Neural cell (in vitro differentiated cells): ENCODE data around the gene GNAI2. TPM values are rescaled to one million over a fixed set of nuclear protein-coding genes. Genes with fewer than 3 reads are reported as not detected.

Experiments used
- H2AFZ ChIP-seq: fragments of 200-600, 300-800 bp; sonication (generic), shearing (Covaris generic); 2 replicates; pipeline ENCODE4 v1.6.0; 2014; ENCODE audit warnings: low read depth, mild to moderate bottlenecking, antibody characterized with exemption, low read length, moderate library complexity
- H3F3A ChIP-seq: fragments of 200-600 bp; shearing (Covaris generic); 2 replicates; pipeline ENCODE4 v1.6.1; 2016; ENCODE audit warnings: mild to moderate bottlenecking, moderate library complexity, mixed read lengths, antibody characterized with exemption, low read length; ENCODE audit not compliant: insufficient read depth, poor library complexity, severe bottlenecking
- H3K27ac ChIP-seq: fragments of 200-600, 300-800 bp; sonication (generic), shearing (Covaris generic); 2 replicates; pipeline ENCODE4 v1.5.1; 2014; ENCODE audit warnings: mild to moderate bottlenecking, low read length, moderate library complexity
- H3K27me3 ChIP-seq: fragments of 300-800, 200-600 bp; sonication (generic), shearing (Covaris generic); 2 replicates; pipeline ENCODE4 v1.6.0; 2014; ENCODE audit warnings: mild to moderate bottlenecking, low read depth, low read length, moderate library complexity; ENCODE audit not compliant: insufficient read depth
- H3K36me3 ChIP-seq: fragments of 300-800, 200-600 bp; sonication (generic), shearing (Covaris generic); 2 replicates; pipeline ENCODE4 v1.5.1; 2014; ENCODE audit warnings: mild to moderate bottlenecking, antibody characterized with exemption, low read length, moderate library complexity; ENCODE audit not compliant: insufficient read depth
- H3K4me2 ChIP-seq: fragments of 300-800, 200-600 bp; sonication (generic), shearing (Covaris generic); 2 replicates; pipeline ENCODE4 v1.6.0; 2014; ENCODE audit warnings: mild to moderate bottlenecking, low read length
- H3K4me3 ChIP-seq: fragments of 300-800, 200-600 bp; sonication (generic), shearing (Covaris generic); 2 replicates; pipeline ENCODE4 v1.5.1; 2014; ENCODE audit warnings: mild to moderate bottlenecking, low read length, moderate library complexity
- H3K79me2 ChIP-seq: fragments of 200-600 bp; shearing (Covaris generic); replicated peaks from 2 replicates; pipeline ENCODE4 v1.6.0; 2014; ENCODE audit warnings: mild to moderate bottlenecking, low read length, moderate library complexity; ENCODE audit not compliant: insufficient read depth
- H3K9ac ChIP-seq: fragments of 300-800, 200-600 bp; sonication (generic), shearing (Covaris generic); 2 replicates; pipeline ENCODE4 v1.6.1; 2016; ENCODE audit warnings: mild to moderate bottlenecking, low read length, mixed read lengths
- H3K9me2 ChIP-seq: fragments of 200-600 bp; shearing (Covaris generic); 2 replicates; pipeline ENCODE4 v1.6.1; 2016; ENCODE audit warnings: mild to moderate bottlenecking, low read length, mixed read lengths; ENCODE audit not compliant: insufficient read depth
- H3K9me3 ChIP-seq: fragments of 200-600, 300-800 bp; sonication (generic), shearing (Covaris generic); 2 replicates; pipeline ENCODE4 v1.6.1; 2016; ENCODE audit warnings: mild to moderate bottlenecking, mixed run types, low read length, moderate library complexity, mixed read lengths
- H4K20me1 ChIP-seq: fragments of 200-600 bp; shearing (Covaris generic); 2 replicates; pipeline ENCODE4 v1.6.1; 2016; ENCODE audit warnings: mild to moderate bottlenecking, mixed run types; ENCODE audit not compliant: insufficient read depth
- EP300 ChIP-seq: fragments of 450-650 bp; conservative IDR thresholded peaks from 2 replicates; pipeline ENCODE4 v1.6.1; 2014; ENCODE audit warnings: antibody characterized with exemption, mild to moderate bottlenecking, moderate library complexity; ENCODE audit not compliant: poor library complexity, severe bottlenecking
- EZH2 ChIP-seq: fragments of 200-600, 300-800 bp; shearing (Covaris generic), sonication (generic); IDR thresholded peaks from 2 replicates; pipeline ENCODE4 v1.6.1; 2014; ENCODE audit warnings: antibody characterized with exemption, low read length, borderline replicate concordance, mild to moderate bottlenecking; ENCODE audit not compliant: insufficient read depth, poor library complexity, severe bottlenecking
- MXI1 ChIP-seq: fragments of 450-650 bp; conservative IDR thresholded peaks from 2 replicates; pipeline ENCODE4 v1.6.1; 2014; ENCODE audit warnings: antibody characterized with exemption, mild to moderate bottlenecking; ENCODE audit not compliant: poor library complexity, severe bottlenecking
- POLR2AphosphoS5 ChIP-seq: IDR thresholded peaks from 2 replicates; pipeline ENCODE4 v1.6.1; 2012
- RAD21 ChIP-seq: fragments of 450-650 bp; conservative IDR thresholded peaks from 2 replicates; pipeline ENCODE4 v1.6.1; 2014; ENCODE audit warnings: antibody characterized with exemption, mild to moderate bottlenecking, moderate library complexity
- REST ChIP-seq: IDR thresholded peaks from 2 replicates; pipeline ENCODE4 v1.6.1; 2012; ENCODE audit warnings: borderline replicate concordance
- SMC3 ChIP-seq: fragments of 450-650 bp; conservative IDR thresholded peaks from 2 replicates; pipeline ENCODE4 v1.6.1; 2014; ENCODE audit warnings: antibody characterized with exemption, mild to moderate bottlenecking, moderate library complexity; ENCODE audit not compliant: poor library complexity
- TAF1 ChIP-seq: IDR thresholded peaks from 2 replicates; pipeline ENCODE4 v1.6.1; 2012; ENCODE audit warnings: low read depth
- polyA plus RNA-seq: library from polyadenylated mRNA; depleted of rRNA; stranded (reverse); fragments of >200 nt; gene quantifications from 2 replicates; pipeline ENCODE4 v1.2.3, GENCODE V29; 2014
- TF ChIP-seq, protein P1 (sequence below): fragments of 450-650 bp; IDR thresholded peaks from 2 replicates; pipeline ENCODE4 v1.5.1; 2014; ENCODE audit warnings: antibody characterized with exemption, mild to moderate bottlenecking, moderate library complexity; ENCODE audit not compliant: poor library complexity, severe bottlenecking

Gene GNAI2
- polyA plus RNA-seq, 1 donor from 2014 or later, result 101 TPM

DNA sequence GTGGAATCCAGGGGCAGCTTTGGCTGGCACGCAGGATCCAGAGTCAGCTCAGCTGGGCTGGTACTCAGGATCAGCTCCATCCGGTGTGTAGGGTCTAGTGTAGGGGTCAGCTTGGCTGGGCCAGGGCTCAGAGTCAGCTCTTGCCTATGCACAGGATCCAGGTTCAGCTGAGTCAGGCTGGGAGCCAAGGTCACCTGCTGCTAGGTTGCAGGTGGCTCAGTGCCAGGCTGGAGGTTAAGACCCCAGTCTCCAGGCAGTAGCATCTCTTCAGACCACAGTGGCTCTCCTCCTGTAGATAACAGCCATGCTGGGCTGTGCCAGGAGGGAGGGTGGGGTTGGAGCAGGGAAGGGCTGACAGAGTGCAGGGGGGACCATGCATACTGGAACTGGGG lies 61.4 kb downstream of the GNAI2 start:
- Histone ChIP-seq H2AFZ (no peak overlapping the region), H3K79me2 (no peaks in the 10 kb centered on the region), H3K9ac (no peak overlapping the region), H3K27ac (no peak overlapping the region), H3K27me3 (no peaks in the 10 kb centered on the region), H3F3A (no peaks in the 10 kb centered on the region), H3K9me2 (no peaks in the 10 kb centered on the region), H4K20me1 (no peaks in the 10 kb centered on the region), H3K9me3 (no peaks in the 10 kb centered on the region), H3K36me3 (no peaks in the 10 kb centered on the region), H3K4me2 (no peak overlapping the region), H3K4me3 (no peak overlapping the region)
- TF ChIP-seq, protein P1, sequence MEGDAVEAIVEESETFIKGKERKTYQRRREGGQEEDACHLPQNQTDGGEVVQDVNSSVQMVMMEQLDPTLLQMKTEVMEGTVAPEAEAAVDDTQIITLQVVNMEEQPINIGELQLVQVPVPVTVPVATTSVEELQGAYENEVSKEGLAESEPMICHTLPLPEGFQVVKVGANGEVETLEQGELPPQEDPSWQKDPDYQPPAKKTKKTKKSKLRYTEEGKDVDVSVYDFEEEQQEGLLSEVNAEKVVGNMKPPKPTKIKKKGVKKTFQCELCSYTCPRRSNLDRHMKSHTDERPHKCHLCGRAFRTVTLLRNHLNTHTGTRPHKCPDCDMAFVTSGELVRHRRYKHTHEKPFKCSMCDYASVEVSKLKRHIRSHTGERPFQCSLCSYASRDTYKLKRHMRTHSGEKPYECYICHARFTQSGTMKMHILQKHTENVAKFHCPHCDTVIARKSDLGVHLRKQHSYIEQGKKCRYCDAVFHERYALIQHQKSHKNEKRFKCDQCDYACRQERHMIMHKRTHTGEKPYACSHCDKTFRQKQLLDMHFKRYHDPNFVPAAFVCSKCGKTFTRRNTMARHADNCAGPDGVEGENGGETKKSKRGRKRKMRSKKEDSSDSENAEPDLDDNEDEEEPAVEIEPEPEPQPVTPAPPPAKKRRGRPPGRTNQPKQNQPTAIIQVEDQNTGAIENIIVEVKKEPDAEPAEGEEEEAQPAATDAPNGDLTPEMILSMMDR, result no peak
- no peak for TF ChIP-seq TAF1
- TF ChIP-seq RAD21, result no peak
- TF ChIP-seq REST, result no peak
- TF ChIP-seq POLR2AphosphoS5, result no peak
- no peak for TF ChIP-seq EZH2
- no peak for TF ChIP-seq MXI1
- TF ChIP-seq SMC3, result no peak
- TF ChIP-seq EP300, result no peak

DNA sequence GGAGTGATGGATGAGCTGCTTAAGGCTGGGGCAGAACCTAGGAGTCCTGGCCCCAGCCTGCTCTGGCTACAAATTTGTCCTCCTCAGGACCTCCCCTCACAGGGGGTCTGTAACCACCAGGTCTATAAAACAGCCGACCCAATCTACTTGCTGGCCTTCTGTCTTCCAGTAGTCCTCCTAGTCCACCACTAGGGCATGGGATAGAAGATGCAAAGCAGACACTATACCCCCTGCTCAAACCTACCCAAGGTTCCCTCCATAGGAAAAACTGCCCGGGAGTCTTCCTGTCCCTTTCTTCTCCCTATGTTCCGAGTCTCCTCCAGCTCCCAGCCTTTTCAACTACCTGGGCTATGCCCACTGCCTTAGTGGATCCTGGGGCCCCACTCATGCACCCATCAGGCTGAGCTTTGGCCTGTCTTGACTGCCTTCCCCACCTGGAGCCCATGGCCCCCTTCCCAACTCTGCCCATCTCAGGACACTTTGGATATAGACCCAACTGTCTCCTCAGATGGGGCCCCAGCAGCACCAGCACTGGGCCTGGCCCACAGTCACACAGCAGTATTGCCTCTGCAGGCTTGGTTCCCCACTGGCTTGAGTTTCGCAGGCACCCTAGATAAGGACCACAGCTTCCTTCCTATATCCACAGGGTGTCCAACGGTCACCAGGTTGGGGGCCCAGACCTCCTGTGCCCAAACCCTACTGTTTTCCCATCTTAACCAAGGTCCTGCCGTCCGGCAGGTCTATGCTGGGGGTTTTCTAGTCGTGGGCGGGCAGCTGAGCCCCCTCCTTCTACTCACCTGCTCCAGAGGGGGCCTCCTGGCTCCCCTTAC lies 62.1 kb downstream of the GNAI2 start:
- no peak for TF ChIP-seq EP300
- TF ChIP-seq RAD21, result no peak
- TF ChIP-seq SMC3, result no peak
- TF ChIP-seq POLR2AphosphoS5, result no peak
- TF ChIP-seq, protein P1, result no peak
- TF ChIP-seq MXI1, result no peak
- no peak for TF ChIP-seq TAF1
- TF ChIP-seq EZH2, result no peak
- no peak for TF ChIP-seq REST

More for the DNA sequence above, 62.1 kb downstream of the GNAI2 start:
- Histone ChIP-seq H3K4me3 (peak overlapping the region; percentile 78), H3K79me2 (no peaks in the 10 kb centered on the region), H3K9me3 (no peaks in the 10 kb centered on the region), H2AFZ (no peak overlapping the region), H3K36me3 (no peaks in the 10 kb centered on the region), H3K27ac (peak overlapping the region; percentile 68), H3F3A (no peaks in the 10 kb centered on the region), H3K27me3 (no peaks in the 10 kb centered on the region), H3K4me2 (peak overlapping the region; percentile 80), H3K9me2 (no peaks in the 10 kb centered on the region), H3K9ac (peak overlapping the region; percentile 86), H4K20me1 (no peaks in the 10 kb centered on the region)
